A172 (cell line): ENCODE measurements around the gene NOC2L. TPM values are rescaled to one million over a fixed set of nuclear protein-coding genes. Genes with fewer than 3 reads are reported as not detected.
"Not testable (repeated sequence)": the region's sequence is repeated elsewhere in the genome, so short reads cannot be mapped to it uniquely, and the experiment has no call there.

Experiments
- DNase-seq: peaks from one replicate; pipeline ENCODE4 v3.0.0-alpha.2; 2015; ENCODE audit warnings: low spot score
- total RNA-seq: library from RNA; depleted of rRNA; stranded (reverse); fragments of >200 nt; shearing (Covaris generic); gene quantifications from 2 replicates; pipeline ENCODE4 v1.2.3, GENCODE V29; 2014; rRNA removed

NOC2L gene
- total RNA-seq, 1 experiment from 2014 or later, result 68.7 TPM

DNA sequence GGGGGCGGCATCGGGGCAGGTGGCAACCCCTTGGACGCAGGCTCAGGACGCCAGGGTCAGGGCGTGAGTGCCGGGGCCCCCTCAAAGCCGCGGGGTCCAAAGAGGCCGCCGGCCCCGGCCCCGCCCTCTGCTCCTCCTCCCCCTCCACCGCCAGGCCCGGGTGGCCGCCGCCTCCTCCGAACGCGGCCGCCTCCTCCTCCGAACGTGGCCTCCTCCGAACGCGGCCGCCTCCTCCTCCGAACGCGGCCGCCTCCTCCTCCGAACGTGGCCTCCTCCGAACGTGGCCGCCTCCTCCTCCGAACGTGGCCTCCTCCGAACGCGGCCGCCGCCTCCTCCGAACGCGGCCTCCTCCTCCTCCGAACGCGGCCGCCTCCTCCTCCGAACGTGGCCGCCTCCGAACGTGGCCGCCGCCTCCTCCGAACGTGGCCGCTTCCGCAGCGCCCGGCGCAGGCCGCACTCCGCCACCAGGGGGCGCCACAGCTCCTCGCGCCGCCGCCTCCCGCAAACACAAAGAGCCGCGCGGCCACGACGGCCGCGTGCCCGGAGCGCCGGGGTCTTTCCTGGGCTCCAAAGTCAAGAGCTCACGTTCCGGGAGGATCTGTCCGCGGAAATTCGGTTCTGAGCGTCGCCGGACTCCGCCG, 54.6 kb downstream of the NOC2L start:
- DNase-seq, result no peak

DNA sequence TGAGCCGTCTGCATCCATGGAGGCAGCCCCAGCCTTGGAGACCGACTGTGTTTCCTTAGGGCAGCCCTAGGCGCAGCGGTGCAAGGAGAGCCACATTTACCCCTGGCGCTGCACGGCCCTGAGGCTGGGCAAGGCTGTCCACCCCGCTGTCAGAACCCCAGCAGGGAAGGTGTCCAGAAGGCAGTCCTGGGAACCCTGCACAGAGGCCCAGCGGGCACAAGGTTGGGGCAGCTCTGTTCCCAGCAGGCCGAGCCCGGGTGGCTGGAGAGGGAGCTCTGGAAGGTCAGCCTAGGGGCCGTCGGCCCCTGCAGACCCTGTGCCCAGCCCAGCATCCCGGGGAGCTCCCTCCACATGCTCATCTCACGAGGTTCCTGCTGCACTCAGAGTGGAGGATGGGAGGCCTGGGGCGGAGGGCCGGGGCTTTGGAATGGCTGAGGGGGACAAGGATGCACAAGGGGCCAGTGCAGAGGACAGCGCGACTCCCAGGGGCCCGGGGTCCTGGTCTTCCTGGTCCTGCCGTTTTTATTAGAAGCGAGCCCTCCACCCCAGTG, 55.3 kb downstream of the NOC2L start:
- DNase-seq, result no peak

DNA sequence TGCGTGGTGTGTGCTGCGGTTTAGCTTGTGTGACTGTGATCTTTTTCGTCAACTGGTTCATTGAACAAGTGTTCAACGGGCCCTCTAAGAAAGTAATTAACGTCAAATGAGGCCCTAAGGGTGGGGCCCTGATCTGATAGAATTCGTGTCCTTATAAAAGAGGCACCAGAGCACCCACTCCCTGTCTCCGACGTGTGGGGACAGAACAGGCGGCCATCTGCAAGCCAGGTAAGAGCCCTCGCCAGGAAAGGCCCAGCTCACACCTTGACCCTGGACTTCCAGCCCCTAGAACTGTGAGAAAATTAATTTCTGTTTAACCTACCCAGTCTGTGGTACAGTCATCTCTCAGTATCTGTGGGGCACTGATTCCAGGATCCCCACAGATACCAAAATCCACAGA, 55.8 kb downstream of the NOC2L start:
- DNase-seq, result no peak

GRCh38 chr1:902802-903201, 56.3 kb downstream of the NOC2L start:
- DNase-seq, result no peak

DNA sequence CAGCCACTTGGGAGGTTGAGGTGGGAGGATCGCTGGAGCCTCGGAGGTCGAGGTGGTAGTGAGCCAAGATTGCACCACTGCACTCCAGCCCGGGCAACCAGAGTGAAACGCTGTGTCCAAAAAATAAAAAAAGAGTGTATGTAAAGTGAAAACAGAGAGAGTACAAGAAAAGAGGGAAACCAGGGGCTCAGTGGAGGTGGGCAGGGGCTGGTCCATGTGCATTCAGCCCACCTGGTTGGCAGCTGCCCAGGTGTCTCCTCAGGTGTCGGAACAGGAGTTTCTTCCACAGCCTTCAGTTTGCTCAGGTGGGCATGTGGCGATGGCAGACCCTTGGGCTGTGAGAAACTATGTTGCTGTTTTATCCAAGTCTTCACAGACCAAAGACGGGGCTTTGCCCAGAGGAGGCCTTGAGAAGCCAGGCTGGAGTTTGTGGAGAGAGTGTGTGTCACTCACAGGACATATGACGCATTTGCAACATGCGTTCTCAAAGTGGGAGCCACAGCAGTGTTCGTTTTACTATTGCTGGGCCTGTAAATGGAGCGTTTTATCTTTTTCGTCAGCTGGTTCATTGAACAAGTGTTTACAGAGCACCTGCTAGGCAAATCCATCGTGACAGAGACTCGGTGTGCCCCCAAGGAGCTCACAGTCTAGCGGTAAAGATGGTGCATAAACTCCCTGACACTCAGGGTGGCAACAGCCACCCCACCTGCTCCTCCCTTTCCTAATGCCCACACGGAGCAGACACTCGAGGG, 57.8 kb downstream of the NOC2L start:
- DNase-seq, result no peak

GRCh38 chr1:899636-900317, 59.3 kb downstream of the NOC2L start:
- DNase-seq, result no peak

GRCh38 chr1:897951-898350, 61.1 kb downstream of the NOC2L start:
- not testable (repeated sequence) for DNase-seq

DNA sequence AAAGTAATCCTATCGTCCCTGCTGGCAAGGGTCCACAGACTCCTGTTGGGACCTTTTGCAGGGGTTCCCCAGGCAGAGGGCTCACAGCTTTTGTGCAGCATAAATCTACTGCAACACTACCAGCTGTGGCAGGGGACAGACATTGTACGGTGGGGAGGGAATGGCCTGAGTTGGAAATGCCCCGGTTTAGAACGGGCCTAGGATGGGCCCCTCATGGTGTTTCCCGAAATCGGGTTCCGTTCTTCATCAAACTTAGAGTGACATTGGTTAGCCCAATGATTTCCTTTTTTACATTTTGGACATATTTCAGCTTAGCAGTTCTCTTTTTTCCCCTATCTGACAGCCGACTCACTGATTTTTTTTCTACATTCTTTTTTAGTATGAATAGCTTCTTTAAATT, 61.8 kb downstream of the NOC2L start:
- no peak for DNase-seq

Other genes with a start within 250 kb of the NOC2L start
- gene SAMD11, start 35.3 kb downstream of the NOC2L start, total RNA-seq, result 37.0 and 62.7 TPM in 2 replicates
- gene KLHL17, start 1.3 kb upstream of the NOC2L start, total RNA-seq, result 2.9 and 8.0 TPM in 2 replicates
- 0.62 and 0.93 TPM in 2 replicates for gene PLEKHN1, start 7.2 kb upstream of the NOC2L start, total RNA-seq
- gene PERM1, start 22.8 kb upstream of the NOC2L start, total RNA-seq, result 0.29 TPM in 1 of 2 replicates, not detected in the other
- 10.0 and 20.7 TPM in 2 replicates for gene HES4, start 40.8 kb upstream of the NOC2L start, total RNA-seq
- 63.5 and 100.0 TPM in 2 replicates for gene ISG15, start 54.2 kb upstream of the NOC2L start, total RNA-seq
- gene AGRN, start 60.9 kb upstream of the NOC2L start, total RNA-seq, result 107 and 115 TPM in 2 replicates
- gene RNF223, start 115.0 kb upstream of the NOC2L start, total RNA-seq, result not detected in 2 replicates
- 8.2 and 10.0 TPM in 2 replicates for gene C1orf159, start 156.8 kb upstream of the NOC2L start, total RNA-seq
- gene TTLL10, start 214.6 kb upstream of the NOC2L start, total RNA-seq, result not detected in 2 replicates
- gene TNFRSF18, start 247.3 kb upstream of the NOC2L start, total RNA-seq, result not detected in 2 replicates